Activated naive CD4-positive, alpha-beta T cell treated with anti-CD3 and anti-CD28 coated beads, Interleukin-2, amount 50 U/mL, for 16 hours (primary cell): ENCODE data around the gene ETV7.
"Not testable (repeated sequence)": the region's sequence is repeated elsewhere in the genome, so short reads cannot be mapped to it uniquely, and the experiment has no call there.

Experiments
- DNase-seq: peaks from one replicate; pipeline ENCODE4 v3.0.0-alpha.2; 2020

ETV7 gene

DNA sequence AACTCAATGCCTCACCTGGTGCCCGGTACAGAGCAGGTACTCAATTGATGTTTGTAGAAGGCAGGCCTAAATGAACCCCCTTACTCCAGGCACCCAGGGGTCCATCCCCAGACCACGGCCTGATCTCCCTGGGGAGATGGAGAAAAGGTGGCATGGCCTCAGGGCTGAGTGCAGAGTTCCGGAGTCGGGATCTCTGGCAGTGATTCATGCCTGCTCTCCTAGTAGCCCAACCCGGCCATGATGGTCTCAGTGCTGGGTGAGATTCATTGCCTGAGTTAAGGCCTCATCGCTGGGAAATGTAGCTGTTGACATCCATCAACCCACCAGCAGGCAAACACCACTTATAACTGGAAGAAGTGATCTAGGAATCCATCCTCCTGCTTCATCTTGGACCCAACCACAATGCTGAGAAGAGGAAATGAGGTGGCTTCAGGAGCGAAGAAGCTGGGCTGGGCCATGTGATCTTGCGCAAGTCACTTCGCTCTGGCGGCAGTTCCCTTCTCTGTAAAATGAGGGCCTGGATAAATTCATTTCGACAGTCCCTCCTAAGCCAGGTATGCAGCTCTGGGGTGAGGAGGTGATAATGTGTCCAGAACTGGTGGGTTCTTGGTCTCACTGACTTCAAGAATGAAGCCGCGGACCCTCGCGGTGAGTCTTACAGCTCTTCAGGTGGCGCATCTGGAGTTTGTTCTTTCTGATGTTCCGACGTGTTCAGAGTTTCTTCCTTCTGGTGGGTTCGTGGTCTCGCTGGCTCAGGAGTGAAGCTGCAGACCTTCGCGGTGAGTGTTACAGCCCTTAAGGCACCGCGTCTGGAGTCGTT is 24.7 kb downstream of the ETV7 start:
- DNase-seq: no peak

- DNase-seq: no peak
These were observed 26.4 kb downstream of the ETV7 start for GRCh38 chr6:36361071-36361470.

- DNase-seq: peak; percentile 70
These were observed 27.0 kb downstream of the ETV7 start for GRCh38 chr6:36360241-36361054.

GRCh38 chr6:36358226-36358915 is 29.1 kb downstream of the ETV7 start:
- DNase-seq: no peak

DNA sequence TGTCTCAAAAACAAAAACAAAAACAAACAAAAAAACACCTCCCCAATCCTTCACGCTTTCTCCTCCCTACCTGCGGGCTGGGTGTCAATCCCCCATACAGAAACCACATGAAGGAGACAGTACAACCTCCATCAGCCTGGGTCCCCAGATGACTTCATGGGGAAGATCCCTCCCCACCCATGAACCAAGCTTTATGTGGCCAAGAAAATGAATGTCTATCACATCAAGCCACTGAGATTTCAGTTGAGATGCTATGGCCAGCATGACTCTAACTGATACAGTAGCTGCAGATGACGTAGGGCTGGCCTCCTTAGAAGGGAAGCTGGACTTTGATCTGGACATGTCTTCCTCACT is 29.6 kb downstream of the ETV7 start:
- no peak for DNase-seq

GRCh38 chr6:36355819-36356218 is 31.6 kb downstream of the ETV7 start:
- DNase-seq: no peak

GRCh38 chr6:36353411-36353915 is 34.0 kb downstream of the ETV7 start:
- DNase-seq: no peak

DNA sequence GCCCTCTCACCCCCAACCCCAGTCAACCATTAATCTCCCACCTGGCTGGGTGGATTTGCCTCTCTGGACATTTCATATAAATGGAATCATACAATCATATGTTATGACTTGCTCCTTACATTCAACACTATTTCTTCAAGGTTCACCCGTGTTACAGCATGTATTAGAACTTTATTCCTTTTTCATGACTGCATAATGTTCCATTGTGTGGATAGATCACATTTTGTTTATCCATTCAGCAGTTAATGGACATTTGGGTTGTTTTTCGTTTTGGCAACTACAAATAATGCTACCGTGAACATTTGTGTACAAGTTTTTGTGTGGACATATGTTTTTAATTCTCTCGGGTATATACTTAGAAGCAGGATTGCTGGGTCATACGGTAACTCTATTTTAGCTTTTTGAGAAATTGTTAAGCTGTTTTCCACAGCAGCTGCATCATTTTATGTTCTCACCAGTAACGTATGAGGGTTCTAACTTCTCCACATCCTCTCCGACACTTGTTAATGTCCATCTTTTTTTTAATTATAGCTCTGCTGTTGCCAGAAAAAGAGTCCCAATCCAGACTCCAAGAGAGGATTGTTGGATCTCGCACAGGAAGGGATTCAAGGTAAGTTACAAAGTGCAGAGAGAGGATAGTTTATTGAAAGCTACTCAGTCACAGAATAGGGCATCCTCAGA is 34.9 kb downstream of the ETV7 start:
- DNase-seq: no peak

- no peak for DNase-seq
These were observed 36.5 kb downstream of the ETV7 start for GRCh38 chr6:36350681-36351571.

DNA sequence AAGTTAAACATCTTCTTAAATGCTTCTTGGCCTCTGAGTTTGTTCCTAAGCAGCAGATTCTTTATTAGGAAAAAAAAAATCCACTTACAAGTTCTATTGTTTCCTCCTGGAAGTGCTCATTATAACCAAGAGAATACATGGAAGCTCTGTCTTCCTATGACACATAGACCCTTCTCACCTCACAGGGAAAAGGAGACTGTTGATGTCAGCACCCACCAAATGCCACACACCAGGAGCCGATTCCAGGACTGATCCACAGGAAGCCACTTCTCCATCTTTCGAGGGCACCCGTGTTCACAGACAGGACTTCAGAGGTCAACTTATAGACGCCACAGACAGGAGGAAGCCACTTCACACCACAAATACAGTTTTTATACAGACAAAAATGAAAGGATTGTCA is 37.4 kb downstream of the ETV7 start:
- no peak for DNase-seq

- DNase-seq: peak; percentile 30
These were observed 38.2 kb downstream of the ETV7 start for GRCh38 chr6:36349240-36349639.

DNA sequence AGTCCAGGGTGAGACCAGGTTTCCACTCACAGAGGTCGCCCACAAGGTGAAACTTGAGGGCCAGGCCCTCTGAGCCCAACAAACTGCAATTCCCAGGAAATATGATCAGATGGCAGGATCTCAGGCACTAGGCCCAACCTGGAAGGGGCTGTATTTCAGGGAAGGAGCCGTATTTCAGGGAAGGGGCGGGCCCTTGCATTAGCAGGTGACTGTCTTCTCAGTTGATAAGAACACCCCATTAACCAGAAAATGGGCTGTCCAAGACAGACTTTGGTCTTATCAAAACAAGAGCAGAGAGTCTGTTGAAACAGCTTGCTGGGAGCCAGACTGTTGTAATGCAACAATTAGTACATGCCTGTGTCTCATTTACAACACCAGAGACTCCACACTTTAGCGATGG is 39.8 kb downstream of the ETV7 start:
- DNase-seq: no peak

DNA sequence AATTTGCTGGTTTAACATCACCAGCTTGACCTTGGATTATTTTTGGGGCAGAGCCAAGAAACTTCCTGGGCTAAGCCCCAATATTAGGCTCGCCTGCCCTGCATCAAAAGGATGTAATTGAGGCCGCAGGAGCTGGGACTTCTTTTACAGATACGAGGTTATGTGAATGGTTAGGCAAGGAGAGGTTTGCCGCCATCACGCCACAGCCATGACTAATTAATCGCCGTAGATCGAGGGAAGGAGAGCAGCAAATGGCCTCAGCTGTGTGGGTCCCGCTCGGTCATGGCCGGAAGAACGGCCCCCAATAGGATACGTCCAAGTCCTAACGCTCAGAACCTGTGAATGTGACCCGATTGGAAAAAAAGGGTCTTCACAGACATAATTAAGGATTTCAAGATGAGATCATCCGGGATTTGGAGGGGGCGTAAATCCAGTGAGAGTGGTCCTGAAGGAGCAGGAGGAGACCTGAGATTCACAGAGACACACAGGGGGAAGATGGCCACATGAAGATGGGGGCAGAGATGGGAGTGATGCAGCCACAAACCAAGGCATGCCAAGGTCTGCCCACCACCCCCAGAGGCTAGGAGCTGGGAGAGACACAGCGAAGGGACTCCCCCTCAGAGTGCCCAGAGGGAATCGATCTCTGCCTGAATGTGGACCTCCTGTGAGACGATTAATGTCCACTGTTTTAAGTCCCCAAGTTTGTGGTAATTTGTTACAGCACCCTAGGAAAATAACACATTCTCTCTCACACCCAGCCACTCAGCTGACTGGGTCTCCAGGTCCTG is 40.8 kb downstream of the ETV7 start:
- no peak for DNase-seq

- DNase-seq: no peak
These were observed 41.6 kb downstream of the ETV7 start for GRCh38 chr6:36345681-36346466.

DNA sequence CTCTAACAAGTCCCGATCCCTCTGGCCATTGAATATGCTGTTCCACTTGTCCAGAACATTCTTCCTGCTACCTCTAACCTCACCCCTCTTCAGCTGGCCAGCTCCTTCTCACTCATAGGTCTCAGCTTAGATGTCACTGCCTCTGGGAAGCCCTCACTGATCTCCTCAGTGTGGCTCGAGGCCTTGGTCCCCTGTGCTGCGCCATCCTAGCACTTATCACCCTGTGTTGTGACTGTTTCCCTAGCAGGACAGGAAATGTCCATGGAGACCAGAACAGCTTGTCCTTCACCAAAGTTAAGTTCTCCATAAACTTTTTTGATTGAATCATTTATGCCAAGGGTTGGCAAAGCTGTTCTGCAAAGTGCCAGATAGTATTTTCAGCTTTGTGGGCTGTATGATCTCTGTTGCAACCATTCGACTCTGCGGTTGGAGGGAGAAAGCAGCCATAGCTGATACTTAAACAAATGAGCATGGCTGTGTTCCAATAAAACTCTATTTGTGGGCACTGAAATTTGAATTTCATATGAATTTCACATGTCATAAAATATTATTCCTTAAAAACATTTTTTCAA is 44.3 kb downstream of the ETV7 start:
- no peak for DNase-seq

GRCh38 chr6:36340618-36341454 is 46.6 kb downstream of the ETV7 start:
- peak; percentile 77 for DNase-seq

DNA sequence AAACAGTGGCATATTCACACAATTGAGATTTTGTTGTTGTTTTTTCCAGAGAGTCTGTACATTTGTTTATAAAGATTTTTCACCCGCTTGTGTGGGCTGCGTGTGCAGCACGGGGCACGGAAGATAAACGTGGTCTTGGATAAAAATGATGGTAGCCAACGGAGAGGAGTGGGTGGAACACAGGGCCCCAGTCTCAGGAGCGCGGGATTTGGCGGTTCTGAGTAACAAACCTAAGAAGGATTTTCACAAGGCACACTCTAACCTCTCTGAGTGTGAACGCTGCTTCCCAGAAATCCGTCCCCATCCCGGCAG is 47.2 kb downstream of the ETV7 start:
- no peak for DNase-seq

GRCh38 chr6:36339146-36339545 is 48.3 kb downstream of the ETV7 start:
- no peak for DNase-seq

DNA sequence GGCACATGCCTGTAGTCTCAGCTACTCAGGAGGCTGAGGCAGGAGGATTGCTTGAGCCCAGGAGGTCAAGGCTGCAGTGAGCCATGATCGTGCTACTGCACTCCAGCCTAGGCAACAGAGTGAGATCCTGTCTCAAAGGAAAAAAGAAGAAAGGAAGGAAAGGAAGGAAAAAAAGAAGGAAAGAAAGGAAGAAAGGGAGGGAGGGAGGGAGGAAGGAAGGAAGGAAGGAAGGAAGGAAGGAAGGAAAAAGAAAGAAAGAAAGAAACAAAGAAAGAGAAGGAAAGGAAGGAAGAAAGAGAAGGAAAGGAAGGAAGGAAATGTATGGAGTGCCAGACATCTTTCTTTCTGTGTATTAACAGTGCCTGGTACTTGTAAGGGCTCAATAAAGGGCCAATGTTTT is 49.2 kb downstream of the ETV7 start:
- DNase-seq: not testable (repeated sequence)
